Activated CD8-positive, alpha-beta memory T cell treated with anti-CD3 and anti-CD28 coated beads, Interleukin-2, amount 50 U/mL, for 48 hours (primary cell): ENCODE results near the gene CLCN5.

Experiments used
- DNase-seq: peaks from one replicate; pipeline ENCODE4 v3.0.0-alpha.2; 2020

CLCN5 gene

DNA sequence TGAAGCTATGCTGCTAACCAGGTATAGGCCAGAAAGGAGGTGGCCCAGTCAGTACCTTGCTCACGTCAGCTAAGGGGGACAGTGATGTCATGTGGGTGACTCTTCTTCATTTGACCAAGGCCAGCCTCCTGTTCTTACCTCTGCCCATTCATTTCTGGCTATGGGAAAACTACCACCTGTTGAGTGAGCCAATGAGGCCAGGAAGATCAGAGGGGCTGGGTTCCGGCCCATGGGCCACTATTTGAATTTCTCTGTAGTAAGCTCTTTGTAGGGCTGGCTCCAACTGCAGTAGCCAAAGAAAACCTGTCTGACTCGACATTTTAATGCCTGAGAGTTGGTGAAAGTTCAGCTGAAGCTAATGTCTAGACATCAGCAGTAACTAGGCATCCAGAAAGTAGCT lies 175.8 kb downstream of the CLCN5 start:
- no peak for DNase-seq

DNA sequence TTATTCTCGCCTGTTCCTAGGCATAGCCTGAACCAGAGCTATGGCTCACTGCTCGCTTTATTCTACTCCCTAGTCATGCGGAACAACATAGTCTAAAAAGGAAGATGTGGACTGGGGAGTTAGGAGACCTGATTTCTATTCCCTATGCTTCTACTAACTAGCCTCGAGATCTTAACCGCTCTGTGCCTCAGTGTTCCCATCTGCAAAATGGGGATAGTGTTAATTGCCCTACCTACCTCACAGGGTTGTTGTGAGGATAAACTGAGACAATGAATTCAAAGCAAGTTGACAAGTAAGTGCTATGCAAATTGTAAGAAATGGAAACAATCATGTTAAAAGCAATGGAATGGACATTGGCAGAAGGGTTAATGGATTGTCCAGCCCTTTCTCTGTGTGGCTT lies 176.4 kb downstream of the CLCN5 start:
- DNase-seq, result no peak

DNA sequence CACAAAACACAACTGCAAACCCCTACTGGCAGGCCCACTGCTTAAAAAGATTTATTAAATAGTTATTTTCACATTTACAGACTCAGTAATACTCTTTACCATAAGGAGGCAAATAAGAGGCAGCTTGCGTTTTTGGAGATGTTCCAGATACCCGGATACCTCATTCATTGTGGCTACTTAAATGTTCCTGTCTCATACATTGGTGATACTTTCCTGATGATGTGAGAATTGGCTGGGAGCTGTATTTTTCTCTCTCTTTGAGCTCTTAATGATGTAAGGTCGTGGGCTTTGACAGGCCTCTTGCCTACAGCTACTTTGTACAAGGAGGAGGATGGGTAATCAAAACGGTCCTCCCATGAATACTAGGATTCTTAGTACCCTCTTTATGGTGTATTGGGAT lies 176.9 kb downstream of the CLCN5 start:
- no peak for DNase-seq

DNA sequence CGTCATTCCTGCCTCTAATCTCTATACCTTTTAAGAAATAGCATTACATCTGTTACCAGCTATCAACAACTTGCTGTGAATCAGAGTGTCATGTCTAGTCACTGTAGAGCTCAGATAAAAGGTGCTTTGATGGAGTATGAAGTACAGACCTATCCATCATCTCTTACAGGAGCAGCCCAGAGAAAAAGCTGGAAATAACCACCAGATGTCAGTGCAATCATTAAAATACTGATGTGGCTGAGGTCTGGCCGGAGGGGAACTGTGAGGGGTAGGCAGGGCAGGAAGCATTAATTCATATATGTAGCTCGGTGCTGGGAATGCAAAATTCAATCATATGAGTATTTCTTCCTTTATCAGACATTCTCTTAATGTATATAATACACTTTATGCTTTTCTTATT lies 177.8 kb downstream of the CLCN5 start:
- DNase-seq, result no peak

DNA sequence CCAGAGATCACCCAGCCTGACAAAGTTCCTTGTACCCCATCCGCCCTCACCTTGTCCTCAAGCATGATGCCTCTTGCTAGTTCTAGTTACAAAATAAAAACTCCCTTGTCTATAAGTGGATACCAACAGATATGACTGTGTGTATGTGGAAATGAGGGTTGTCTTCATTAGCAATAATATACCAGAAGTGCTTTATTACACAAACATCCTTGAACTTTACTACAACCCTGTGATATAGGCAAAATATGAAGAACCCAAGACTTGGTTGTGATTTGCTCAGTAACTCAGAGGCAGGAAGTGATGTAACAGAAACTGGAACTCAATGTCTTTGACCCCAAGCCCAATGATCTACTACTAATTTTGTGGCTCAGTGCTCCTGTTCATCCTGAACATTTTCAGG lies 180.8 kb downstream of the CLCN5 start:
- DNase-seq, result no peak

DNA sequence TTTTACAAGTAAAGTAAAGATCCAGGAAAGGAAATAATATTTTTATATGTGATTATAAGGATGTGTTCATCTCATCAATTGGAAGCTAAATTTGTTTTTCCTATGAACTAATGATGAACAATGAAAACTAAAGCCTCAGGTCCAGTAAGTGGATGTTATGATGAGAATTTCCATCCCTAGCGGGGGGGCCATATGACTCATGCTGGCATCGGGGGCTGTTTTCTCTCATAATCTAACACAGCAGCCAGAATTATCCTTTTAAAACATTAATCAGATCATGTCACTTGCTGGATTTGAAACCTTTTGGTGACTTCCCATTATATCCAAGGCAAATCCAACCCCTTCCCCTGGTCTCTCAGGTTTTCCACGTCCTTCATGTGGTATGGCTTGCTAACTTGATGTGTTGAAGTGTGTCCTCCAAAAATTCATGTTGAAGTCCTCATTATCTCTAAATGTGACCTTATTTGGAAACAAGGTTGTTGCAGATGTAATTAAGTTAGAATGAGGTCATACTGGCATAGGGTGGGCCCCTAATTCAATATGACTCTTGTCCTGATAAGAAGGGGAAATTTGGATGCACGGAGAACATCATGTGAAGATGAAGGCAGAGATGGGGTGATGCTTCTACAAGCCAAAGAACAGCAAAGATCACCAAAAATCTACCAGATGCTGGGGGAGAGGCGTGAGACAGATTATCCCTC lies 181.6 kb downstream of the CLCN5 start:
- no peak for DNase-seq

DNA sequence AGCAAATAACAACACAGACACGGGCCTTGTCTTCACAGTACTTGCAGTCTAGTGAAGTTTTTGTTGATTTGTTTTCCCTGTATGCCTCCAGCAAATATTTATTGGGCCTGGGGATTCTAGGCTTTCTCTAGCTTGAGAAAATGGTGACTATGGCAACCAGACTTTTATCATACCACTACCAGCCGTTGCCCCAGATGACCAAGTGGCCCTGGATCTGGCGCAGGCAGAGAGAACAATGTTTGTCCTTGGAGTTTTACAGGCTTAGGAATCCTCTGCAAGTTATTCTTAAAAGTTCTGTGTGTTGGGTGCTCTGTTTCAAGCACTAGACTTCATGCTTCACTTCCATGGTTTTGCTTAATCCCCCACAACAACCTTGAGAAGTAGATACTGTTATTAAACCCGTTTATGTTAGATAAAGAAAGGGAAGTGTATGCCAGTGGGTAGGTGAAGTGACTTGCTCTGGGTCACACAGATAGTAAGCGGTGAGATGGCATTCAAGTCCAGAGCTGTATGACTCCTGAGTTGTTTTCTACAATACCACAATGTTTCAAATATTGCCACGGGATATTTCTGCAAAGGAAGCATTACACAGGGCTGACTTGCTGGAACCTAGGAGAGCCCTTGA lies 183.8 kb downstream of the CLCN5 start:
- no peak for DNase-seq

DNA sequence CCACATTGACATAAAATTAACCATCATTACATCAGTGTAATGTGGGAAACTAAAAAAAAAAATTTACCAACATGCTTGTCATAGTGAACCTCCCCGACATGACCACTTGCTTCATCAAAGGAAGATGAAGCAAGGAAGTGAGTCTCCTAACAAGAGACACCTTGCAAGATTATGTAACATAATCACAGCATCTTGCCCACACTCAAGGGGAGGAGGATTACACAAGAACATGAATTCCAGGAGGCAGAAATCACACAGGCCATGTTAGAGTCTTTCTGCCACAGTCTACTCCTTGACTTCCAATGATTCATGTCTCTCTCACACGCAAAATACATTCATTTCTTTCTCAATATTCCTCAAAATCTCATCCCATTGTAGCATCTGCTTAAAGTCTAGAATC lies 185.1 kb downstream of the CLCN5 start:
- no peak for DNase-seq

DNA sequence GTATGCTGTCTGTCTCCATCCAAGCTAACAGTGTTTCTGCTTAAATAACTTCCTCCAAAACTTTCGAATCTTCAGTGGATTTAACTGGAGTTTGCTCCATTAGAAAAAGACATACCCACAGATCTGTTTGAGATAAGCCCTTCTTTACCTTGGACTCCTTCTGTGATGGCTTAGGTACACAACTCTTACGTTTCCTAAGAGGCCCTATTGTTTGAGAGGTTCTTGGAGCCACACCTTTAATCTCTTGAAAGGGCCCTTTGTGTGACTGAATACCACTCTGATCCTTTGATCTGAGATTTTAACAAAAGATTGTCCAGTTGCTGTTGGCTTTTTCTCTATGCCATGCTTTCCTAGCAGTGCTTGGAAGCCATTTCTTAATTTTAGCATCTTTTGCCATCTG lies 185.9 kb downstream of the CLCN5 start:
- no peak for DNase-seq

DNA sequence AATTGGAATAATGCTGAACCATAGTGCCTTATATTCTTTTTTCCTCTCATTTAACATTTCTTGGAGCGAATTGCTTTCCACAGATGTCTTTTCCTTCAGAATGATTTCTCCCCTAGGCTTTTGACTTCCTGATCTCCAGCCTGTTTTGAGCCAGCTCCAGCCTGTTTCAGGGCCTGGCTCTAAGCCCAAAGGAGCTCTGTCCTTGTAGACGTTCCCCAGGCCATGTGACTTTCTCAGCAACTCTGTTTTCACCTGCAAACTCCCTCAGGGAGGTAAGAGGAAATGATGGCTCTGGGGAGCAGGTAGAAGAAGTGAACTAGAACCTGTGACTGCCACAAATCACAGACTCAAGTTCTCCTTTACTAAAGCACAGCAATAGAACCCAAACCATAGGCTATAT lies 189.3 kb downstream of the CLCN5 start:
- DNase-seq, result no peak

DNA sequence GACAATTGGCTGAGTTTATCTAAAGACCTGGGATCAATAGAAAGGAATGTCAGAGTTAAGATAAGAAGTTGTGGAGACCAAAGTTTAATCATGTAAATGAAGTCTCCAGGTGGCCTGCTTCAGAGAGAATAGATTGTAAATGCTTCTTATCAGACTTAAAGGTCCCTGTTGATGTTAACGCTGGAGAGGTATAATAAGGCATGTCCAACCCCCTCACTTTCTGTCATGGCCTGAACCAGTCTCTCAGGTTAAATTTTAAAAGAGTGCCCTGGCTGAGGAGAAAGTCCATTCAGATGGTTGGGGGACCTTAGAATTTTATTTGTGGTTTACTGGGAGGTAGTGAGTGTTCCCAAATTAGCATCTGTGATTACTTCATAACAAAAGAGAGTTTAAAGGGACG lies 191.7 kb downstream of the CLCN5 start:
- no peak for DNase-seq

DNA sequence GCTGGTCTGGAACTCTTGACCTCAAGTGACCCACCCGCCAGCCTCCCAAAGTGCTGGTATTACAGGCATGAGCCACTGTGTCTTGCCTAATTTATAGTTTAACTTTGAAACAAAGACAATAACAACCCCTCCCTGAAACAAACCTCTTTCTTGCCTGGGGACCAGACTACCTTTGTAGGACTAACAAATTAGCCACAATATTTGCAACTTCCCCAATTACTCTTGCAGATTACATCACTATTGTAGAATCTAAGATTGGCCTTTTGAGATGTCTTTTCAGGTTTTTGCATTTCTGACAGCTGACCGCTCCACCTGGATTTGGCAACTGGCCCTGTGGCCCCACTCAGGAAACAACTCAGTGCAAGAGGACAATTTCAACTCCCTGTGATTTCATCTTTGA lies 193.6 kb downstream of the CLCN5 start:
- DNase-seq, result no peak

DNA sequence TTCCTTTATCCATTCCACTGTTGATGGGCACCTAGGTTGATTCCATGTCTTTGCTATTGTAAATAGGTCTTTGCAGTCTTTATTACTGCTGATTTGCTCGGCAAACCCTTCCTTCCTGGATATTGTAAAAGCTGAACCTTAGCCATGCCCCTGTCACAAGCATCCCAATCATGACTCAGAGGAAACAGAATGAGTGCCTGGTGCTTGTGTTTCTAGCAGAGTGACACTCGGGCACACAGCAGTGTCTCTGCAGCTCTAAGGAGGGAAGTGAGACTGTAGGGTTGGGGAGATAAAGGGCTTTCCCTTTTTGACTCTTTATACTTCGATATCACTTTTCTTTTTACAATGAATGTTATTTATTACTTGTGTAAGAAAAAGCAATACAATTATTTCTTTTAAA lies 195.1 kb downstream of the CLCN5 start:
- no peak for DNase-seq

DNA sequence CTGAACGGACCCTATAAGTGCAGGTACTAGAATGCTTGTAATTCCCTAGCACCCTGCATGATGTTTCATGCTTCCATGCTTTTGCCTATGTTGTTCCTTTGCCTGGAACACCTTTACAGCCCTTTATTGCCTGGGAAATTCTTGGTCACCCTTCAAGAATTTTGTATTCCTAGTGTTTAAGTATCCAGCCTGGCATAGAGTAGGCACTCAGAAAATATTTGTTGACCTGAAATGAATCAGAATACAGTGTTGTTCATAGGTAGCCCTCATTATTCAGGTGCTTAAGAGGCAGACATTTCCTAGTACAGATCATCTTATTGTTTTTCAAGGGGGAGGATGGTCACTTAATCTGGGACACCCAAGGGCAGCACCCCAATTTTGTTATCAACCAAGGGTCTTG lies 203.1 kb downstream of the CLCN5 start:
- no peak for DNase-seq

DNA sequence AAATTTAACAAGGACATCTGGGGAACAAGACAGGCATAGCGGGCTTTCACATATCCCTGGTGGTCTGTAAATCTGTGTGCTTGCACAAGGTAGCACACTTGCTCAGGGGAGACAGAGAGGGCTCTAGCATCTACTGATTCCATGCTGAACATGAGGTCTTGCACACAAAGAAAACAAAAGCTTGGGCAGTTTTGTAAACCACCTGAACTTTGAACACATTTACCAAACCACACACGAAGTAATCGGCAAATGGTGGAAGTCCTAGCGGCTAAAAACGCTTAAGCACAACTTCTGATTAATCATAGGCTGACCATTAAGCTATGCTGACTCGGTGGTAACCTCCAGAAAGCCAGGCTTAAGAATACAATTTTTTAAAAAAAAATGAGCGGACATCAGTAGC lies 225.6 kb downstream of the CLCN5 start:
- no peak for DNase-seq
